Right cardiac atrium (tissue), 5 donors: ENCODE results near the gene EPHA3. TPM values are rescaled to one million over a fixed set of nuclear protein-coding genes. Genes with fewer than 3 reads are reported as not detected.

Experiments
- ATAC-seq, 2 donors: fragments of 200-7000 bp; cut with Tn5 transposase; one replicate each; pipeline versions ENCODE4 v1.8.0 to v1.9.1; 2020; ENCODE audit warnings: moderate library complexity in 2 of 2, mild to moderate bottlenecking in 1 of 2
- DNase-seq, 3 donors: peaks; one replicate each; pipeline ENCODE4 v3.0.0-alpha.2; 2020
- H3K27ac ChIP-seq: one replicate; pipeline ENCODE4 v1.5.1; 2013; ENCODE audit warnings: mild to moderate bottlenecking, low read length, control low read depth, moderate library complexity
- H3K27me3 ChIP-seq: one replicate; pipeline ENCODE4 v1.6.1; 2013; ENCODE audit not compliant: control insufficient read depth, insufficient read depth
- H3K4me1 ChIP-seq: one replicate; pipeline ENCODE4 v1.6.1; 2013; ENCODE audit warnings: low read length; ENCODE audit not compliant: control insufficient read depth, insufficient read depth
- H3K4me3 ChIP-seq: one replicate; pipeline ENCODE4 v1.5.1; 2013; ENCODE audit warnings: low read length, control low read depth
- H3K9me3 ChIP-seq: one replicate; pipeline ENCODE4 v1.6.1; 2013; ENCODE audit warnings: low read length; ENCODE audit not compliant: control insufficient read depth
- WGBS: extraction: QIAGEN DNeasy Blood & Tissue Kit; methylation state at CpG from one replicate; pipeline ENCODE4 v1.1.7; 2013; 5-methylcytosine and 5-hydroxymethylcytosine counted together
- intact Hi-C, 4 donors: fragments of 100-400 bp; cut with DNase I; formaldehyde crosslinking; loops; one replicate each; pipeline versions ENCODE4 v1.11.0 to v1.14.0; 2022 to 2023
- polyA plus RNA-seq: library from polyadenylated mRNA; stranded (reverse); fragments of 200-250 nt; gene quantifications from one replicate; pipeline ENCODE4 v1.2.3, GENCODE V29; 2013
- total RNA-seq, 4 donors: library from RNA; stranded (reverse); fragmentation: NEBNext Ultra II Directional; extraction: Animal tissue kit (Norgen Biotek cat#: 25700); gene quantifications; one replicate each; pipeline ENCODE4 v1.2.1, GENCODE V29; 2021
- donor health status: healthy with polysubstance abuse.
- donor health status: DM: no; HTN: yes; CAD: no.
- donor health status: DM: no; HTN: no; CAD: no.
- donor health status: DM: no; HTN: yes; CAD: no; lungs with severe emphysema.
- donor health status: DM: yes; HTN: yes; CAD: no.

The EPHA3 gene
- total and polyA plus RNA-seq, 5 donors = 2.7 to 12.9 (median 6.8) TPM

GRCh38 chr3:89232155-89232554 lies 124.7 kb downstream of the EPHA3 start:
- H3K4me1 ChIP-seq = no peaks in the 10 kb centered on the region
- H3K9me3 ChIP-seq = no peaks in the 10 kb centered on the region
- no peak overlapping the region for H3K27ac ChIP-seq
- intact Hi-C loops = no loop called here
- H3K4me3 ChIP-seq = no peak overlapping the region
- 100% methylated on average over 2 of the region's 2 CpGs for WGBS
- H3K27me3 ChIP-seq = no peaks in the 10 kb centered on the region
- ATAC-seq (no peak), DNase-seq (no peak)

GRCh38 chr3:89234620-89235019 lies 127.2 kb downstream of the EPHA3 start:
- Histone ChIP-seq H3K9me3 (no peaks in the 10 kb centered on the region), H3K4me1 (no peaks in the 10 kb centered on the region), H3K4me3 (no peak overlapping the region), H3K27me3 (no peaks in the 10 kb centered on the region), H3K27ac (no peak overlapping the region)
- intact Hi-C loops = no loop called here
- ATAC-seq (no peak), DNase-seq (no peak)

GRCh38 chr3:89238846-89239245 lies 131.4 kb downstream of the EPHA3 start:
- ATAC-seq (no peak), DNase-seq (no peak)
- WGBS = 39% methylated on average over 2 of the region's 2 CpGs
- Histone ChIP-seq H3K9me3 (no peaks in the 10 kb centered on the region), H3K27ac (no peak overlapping the region), H3K4me3 (no peak overlapping the region), H3K4me1 (no peaks in the 10 kb centered on the region), H3K27me3 (no peaks in the 10 kb centered on the region)
- intact Hi-C loops = no loop called here

- Histone ChIP-seq H3K4me1 (no peaks in the 10 kb centered on the region), H3K9me3 (no peaks in the 10 kb centered on the region), H3K27ac (no peak overlapping the region), H3K27me3 (no peaks in the 10 kb centered on the region), H3K4me3 (no peak overlapping the region)
- WGBS = 68% methylated on average over 1 of the region's 1 CpG
- ATAC-seq (no peak), DNase-seq (no peak)
- intact Hi-C loops = no loop called here
Observed at GRCh38 chr3:89239774-89240173, 132.4 kb downstream of the EPHA3 start.

- no peak for DNase-seq
- no peak overlapping the region for H3K27ac ChIP-seq
- WGBS = 89% methylated on average over 2 of the region's 2 CpGs
- no peaks in the 10 kb centered on the region for H3K27me3 ChIP-seq
- H3K4me3 ChIP-seq = no peak overlapping the region
- no peaks in the 10 kb centered on the region for H3K4me1 ChIP-seq
- no peak for ATAC-seq
- H3K9me3 ChIP-seq = no peaks in the 10 kb centered on the region
- intact Hi-C loops = no loop called here
Observed at GRCh38 chr3:89245612-89246011, 138.2 kb downstream of the EPHA3 start.

- intact Hi-C loops = no loop called here
- 88% methylated on average over 1 of the region's 1 CpG for WGBS
- no peaks in the 10 kb centered on the region for H3K9me3 ChIP-seq
- H3K27ac ChIP-seq = no peak overlapping the region
- no peaks in the 10 kb centered on the region for H3K4me1 ChIP-seq
- H3K4me3 ChIP-seq = no peak overlapping the region
- no peak for ATAC-seq
- DNase-seq = no peak
- no peaks in the 10 kb centered on the region for H3K27me3 ChIP-seq
Observed at GRCh38 chr3:89246326-89246725, 138.9 kb downstream of the EPHA3 start.

GRCh38 chr3:89250742-89251141 lies 143.3 kb downstream of the EPHA3 start:
- intact Hi-C loops = no loop called here
- DNase-seq (no peak), ATAC-seq (no peak)
- WGBS = 79% methylated on average over 1 of the region's 1 CpG
- Histone ChIP-seq H3K4me1 (no peaks in the 10 kb centered on the region), H3K4me3 (no peak overlapping the region), H3K27ac (no peak overlapping the region), H3K27me3 (no peaks in the 10 kb centered on the region), H3K9me3 (no peaks in the 10 kb centered on the region)

GRCh38 chr3:89252016-89252415 lies 144.6 kb downstream of the EPHA3 start:
- no peak overlapping the region for H3K4me3 ChIP-seq
- WGBS = 88% methylated on average over 4 of the region's 4 CpGs
- DNase-seq (no peak), ATAC-seq (no peak)
- H3K27me3 ChIP-seq = no peaks in the 10 kb centered on the region
- intact Hi-C loops = no loop called here
- H3K4me1 ChIP-seq = no peaks in the 10 kb centered on the region
- H3K27ac ChIP-seq = no peak overlapping the region
- no peaks in the 10 kb centered on the region for H3K9me3 ChIP-seq

- 79% methylated on average over 2 of the region's 2 CpGs for WGBS
- Histone ChIP-seq H3K27ac (no peak overlapping the region), H3K4me3 (no peak overlapping the region), H3K4me1 (no peaks in the 10 kb centered on the region), H3K9me3 (no peaks in the 10 kb centered on the region), H3K27me3 (no peaks in the 10 kb centered on the region)
- no peak for ATAC-seq
- no peak for DNase-seq
- intact Hi-C loops = no loop called here
Observed at GRCh38 chr3:89252860-89253259, 145.4 kb downstream of the EPHA3 start.

- ATAC-seq = no peak
- H3K4me1 ChIP-seq = no peaks in the 10 kb centered on the region
- 91% methylated on average over 7 of the region's 7 CpGs for WGBS
- no peak for DNase-seq
- intact Hi-C loops = no loop called here
- no peaks in the 10 kb centered on the region for H3K27me3 ChIP-seq
- H3K9me3 ChIP-seq = no peaks in the 10 kb centered on the region
- H3K4me3 ChIP-seq = no peak overlapping the region
- H3K27ac ChIP-seq = no peak overlapping the region
Observed at GRCh38 chr3:89256395-89256794, 149.0 kb downstream of the EPHA3 start.

GRCh38 chr3:89256882-89257281 lies 149.5 kb downstream of the EPHA3 start:
- no peak for DNase-seq
- 89% methylated on average over 2 of the region's 2 CpGs for WGBS
- intact Hi-C loops = no loop called here

GRCh38 chr3:89260721-89261120 lies 153.3 kb downstream of the EPHA3 start:
- Histone ChIP-seq H3K4me3 (no peak overlapping the region), H3K4me1 (no peaks in the 10 kb centered on the region), H3K9me3 (no peaks in the 10 kb centered on the region), H3K27ac (no peak overlapping the region), H3K27me3 (no peaks in the 10 kb centered on the region)
- ATAC-seq (no peak), DNase-seq (no peak)
- 49% methylated on average over 1 of the region's 1 CpG for WGBS
- intact Hi-C loops = no loop called here

More at GRCh38 chr3:89256882-89257281, 149.5 kb downstream of the EPHA3 start:
- no peak for ATAC-seq
- Histone ChIP-seq H3K4me3 (no peak overlapping the region), H3K27me3 (no peaks in the 10 kb centered on the region), H3K4me1 (no peaks in the 10 kb centered on the region), H3K27ac (no peak overlapping the region), H3K9me3 (no peaks in the 10 kb centered on the region)
